Loucy (cell line): ENCODE measurements around the gene MAD1L1.

Source experiments
- H2AFZ ChIP-seq: fragments of 200-600 bp; sonication (generic); 2 replicates; pipeline ENCODE4 v1.6.0; 2016; ENCODE audit warnings: antibody characterized with exemption, mild to moderate bottlenecking, low read length, moderate library complexity
- H3F3A ChIP-seq: fragments of 200-600 bp; 2 replicates; pipeline ENCODE4 v1.6.0; 2016; ENCODE audit warnings: antibody characterized with exemption, low read depth, mild to moderate bottlenecking
- H3K27me3 ChIP-seq: fragments of 200-600 bp; sonication (generic); 2 replicates; pipeline ENCODE4 v1.6.1; 2014; ENCODE audit warnings: low read length, mild to moderate bottlenecking; ENCODE audit not compliant: insufficient read depth, poor library complexity, severe bottlenecking
- H3K36me3 ChIP-seq: fragments of 200-600 bp; sonication (generic); 2 replicates; pipeline ENCODE4 v1.6.1; 2016; ENCODE audit warnings: low read length; ENCODE audit not compliant: insufficient read depth
- H3K4me1 ChIP-seq: fragments of 200-600 bp; sonication (generic); 2 replicates; pipeline ENCODE4 v1.5.1; 2014; ENCODE audit warnings: low read length, mild to moderate bottlenecking; ENCODE audit not compliant: insufficient read depth, poor library complexity, severe bottlenecking
- H3K4me2 ChIP-seq: fragments of 200-600 bp; sonication (generic); 2 replicates; pipeline ENCODE4 v1.6.0; 2014; ENCODE audit warnings: antibody characterized with exemption, low read length, low read depth, mild to moderate bottlenecking; ENCODE audit not compliant: poor library complexity, severe bottlenecking
- H3K4me3 ChIP-seq: fragments of 200-600 bp; sonication (generic); 2 replicates; pipeline ENCODE4 v1.5.1; 2014; ENCODE audit warnings: low read length, mild to moderate bottlenecking, mixed read lengths; ENCODE audit not compliant: poor library complexity, severe bottlenecking
- H3K79me2 ChIP-seq: fragments of 200-600 bp; sonication (generic); 2 replicates; pipeline ENCODE4 v1.6.1; 2014; ENCODE audit warnings: low read length; ENCODE audit not compliant: insufficient read depth
- H3K9ac ChIP-seq: fragments of 200-600 bp; sonication (generic); 2 replicates; pipeline ENCODE4 v1.6.0; 2014; ENCODE audit warnings: mild to moderate bottlenecking, low read depth, low read length, moderate library complexity; ENCODE audit not compliant: poor library complexity, severe bottlenecking
- H3K9me2 ChIP-seq: fragments of 200-600 bp; sonication (generic); replicated peaks from 2 replicates; pipeline ENCODE4 v1.6.1; 2016; ENCODE audit warnings: low read depth, low read length, mixed read lengths
- H3K9me3 ChIP-seq: fragments of 200-600 bp; sonication (generic); 2 replicates; pipeline ENCODE4 v1.6.1; 2014; ENCODE audit warnings: mild to moderate bottlenecking, antibody characterized with exemption, low read length, low read depth; ENCODE audit not compliant: insufficient read depth
- H4K20me1 ChIP-seq: fragments of 200-600 bp; sonication (generic); 2 replicates; pipeline ENCODE4 v1.6.0; 2014; ENCODE audit warnings: antibody characterized with exemption, low read length, mild to moderate bottlenecking; ENCODE audit not compliant: insufficient read depth, poor library complexity, severe bottlenecking
- EZH2phosphoT487 ChIP-seq: fragments of 200-600 bp; IDR thresholded peaks from 2 replicates; pipeline ENCODE4 v1.6.1; 2018; ENCODE audit warnings: antibody characterized with exemption, mild to moderate bottlenecking, moderate library complexity, borderline replicate concordance
- TF ChIP-seq, protein P1 (sequence below): fragments of 200-600 bp; sonication (generic); conservative IDR thresholded peaks from 2 replicates; pipeline ENCODE4 v1.5.1; 2014; ENCODE audit warnings: mild to moderate bottlenecking, antibody characterized with exemption, low read length

MAD1L1 gene

GRCh38 chr7:1936006-1936310 lies 296.8 kb downstream of the MAD1L1 start:
- Histone ChIP-seq H3K9me2 (no peaks in the 10 kb centered on the region), H4K20me1 (peaks cover 35% of the 10 kb centered on the region), H3F3A (peaks cover 4% of the 10 kb centered on the region; the same call in 1 of the 2 replicates), H3K9ac (no peak overlapping the region), H3K4me1 (peaks cover 47% of the 10 kb centered on the region), H3K27me3 (no peaks in the 10 kb centered on the region), H3K9me3 (no peaks in the 10 kb centered on the region), H3K4me2 (peak overlapping the region; percentile 58), H2AFZ (no peak overlapping the region), H3K79me2 (peaks cover 71% of the 10 kb centered on the region), H3K36me3 (peaks cover 37% of the 10 kb centered on the region; the same call in 1 of the 2 replicates), H3K4me3 (no peak overlapping the region)
- TF ChIP-seq, protein P1, sequence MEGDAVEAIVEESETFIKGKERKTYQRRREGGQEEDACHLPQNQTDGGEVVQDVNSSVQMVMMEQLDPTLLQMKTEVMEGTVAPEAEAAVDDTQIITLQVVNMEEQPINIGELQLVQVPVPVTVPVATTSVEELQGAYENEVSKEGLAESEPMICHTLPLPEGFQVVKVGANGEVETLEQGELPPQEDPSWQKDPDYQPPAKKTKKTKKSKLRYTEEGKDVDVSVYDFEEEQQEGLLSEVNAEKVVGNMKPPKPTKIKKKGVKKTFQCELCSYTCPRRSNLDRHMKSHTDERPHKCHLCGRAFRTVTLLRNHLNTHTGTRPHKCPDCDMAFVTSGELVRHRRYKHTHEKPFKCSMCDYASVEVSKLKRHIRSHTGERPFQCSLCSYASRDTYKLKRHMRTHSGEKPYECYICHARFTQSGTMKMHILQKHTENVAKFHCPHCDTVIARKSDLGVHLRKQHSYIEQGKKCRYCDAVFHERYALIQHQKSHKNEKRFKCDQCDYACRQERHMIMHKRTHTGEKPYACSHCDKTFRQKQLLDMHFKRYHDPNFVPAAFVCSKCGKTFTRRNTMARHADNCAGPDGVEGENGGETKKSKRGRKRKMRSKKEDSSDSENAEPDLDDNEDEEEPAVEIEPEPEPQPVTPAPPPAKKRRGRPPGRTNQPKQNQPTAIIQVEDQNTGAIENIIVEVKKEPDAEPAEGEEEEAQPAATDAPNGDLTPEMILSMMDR, result no peak
- TF ChIP-seq EZH2phosphoT487, result no peak

- Histone ChIP-seq H3K9me2 (no peaks in the 10 kb centered on the region), H3F3A (no peaks in the 10 kb centered on the region), H3K9me3 (no peaks in the 10 kb centered on the region), H2AFZ (no peak overlapping the region), H3K36me3 (peaks cover 37% of the 10 kb centered on the region; the same call in 1 of the 2 replicates), H3K27me3 (no peaks in the 10 kb centered on the region), H3K4me3 (peak overlapping the region; percentile 27), H3K4me2 (peak overlapping the region; percentile 58), H3K4me1 (peaks cover 42% of the 10 kb centered on the region), H4K20me1 (peaks cover 35% of the 10 kb centered on the region), H3K79me2 (peaks cover 76% of the 10 kb centered on the region), H3K9ac (no peak overlapping the region)
- no peak for TF ChIP-seq EZH2phosphoT487
- TF ChIP-seq, protein P1, result no peak
These were observed 297.4 kb downstream of the MAD1L1 start for GRCh38 chr7:1935176-1936005.

- H3K9ac ChIP-seq, result no peak overlapping the region
- peak overlapping the region; percentile 27 for H3K4me2 ChIP-seq
- peak overlapping the region; percentile 27 for H3K4me3 ChIP-seq
- H3K79me2 ChIP-seq, result peaks cover 72% of the 10 kb centered on the region
- H3K27me3 ChIP-seq, result no peaks in the 10 kb centered on the region
- peaks cover 38% of the 10 kb centered on the region for H3K4me1 ChIP-seq
- H3K9me3 ChIP-seq, result no peaks in the 10 kb centered on the region
- no peaks in the 10 kb centered on the region for H3K9me2 ChIP-seq
- TF ChIP-seq, protein P1, result no peak
- no peak for TF ChIP-seq EZH2phosphoT487
- H2AFZ ChIP-seq, result no peak overlapping the region
- peaks cover 37% of the 10 kb centered on the region; the same call in 1 of the 2 replicates for H3K36me3 ChIP-seq
- no peaks in the 10 kb centered on the region for H3F3A ChIP-seq
- peaks cover 35% of the 10 kb centered on the region for H4K20me1 ChIP-seq
These were observed 298.0 kb downstream of the MAD1L1 start for GRCh38 chr7:1934756-1935155.
